Osteocyte (in vitro differentiated cells): ENCODE results near the gene MAOB. TPM values are rescaled to one million over a fixed set of nuclear protein-coding genes. Genes with fewer than 3 reads are reported as not detected.

Experiments
- DNase-seq: peaks from one replicate; pipeline ENCODE4 v3.0.0; 2021; ENCODE audit warnings: mixed read lengths; ENCODE audit not compliant: unreplicated experiment; ENCODE audit errors: extremely low spot score
- H3K27ac Mint-ChIP-seq: one replicate; pipeline ENCODE4 v1.8.0; 2021; ENCODE audit warnings: mild to moderate bottlenecking, mixed read lengths; ENCODE audit not compliant: unreplicated experiment
- H3K27me3 Mint-ChIP-seq: one replicate; pipeline ENCODE4 v1.8.0; 2021; ENCODE audit warnings: mixed read lengths; ENCODE audit not compliant: unreplicated experiment
- H3K36me3 Mint-ChIP-seq: one replicate; pipeline ENCODE4 v1.8.0; 2021; ENCODE audit warnings: mixed read lengths; ENCODE audit not compliant: unreplicated experiment
- H3K4me1 Mint-ChIP-seq: one replicate; pipeline ENCODE4 v1.8.0; 2021; ENCODE audit warnings: mixed read lengths; ENCODE audit not compliant: unreplicated experiment
- H3K4me3 Mint-ChIP-seq: one replicate; pipeline ENCODE4 v1.8.0; 2021; ENCODE audit warnings: mild to moderate bottlenecking, moderate library complexity, mixed read lengths; ENCODE audit not compliant: unreplicated experiment
- H3K9me3 Mint-ChIP-seq: one replicate; pipeline ENCODE4 v1.8.0; 2021; ENCODE audit warnings: mixed read lengths; ENCODE audit not compliant: unreplicated experiment
- CTCF ChIP-seq: fragments of 200-600 bp; sonication (generic); IDR thresholded peaks from 2 replicates; pipeline ENCODE4 v1.5.0; 2021; ENCODE audit warnings: antibody characterized with exemption, mild to moderate bottlenecking, moderate library complexity
- total RNA-seq: library from RNA; stranded (reverse); gene quantifications from 2 replicates; pipeline ENCODE4 v1.2.1, GENCODE V29; 2021

MAOB gene
- total RNA-seq, 1 donor from 2014 or later: not detected

GRCh38 chrX:43718956-43719355 is 163.3 kb downstream of the MAOB start:
- no peak for DNase-seq

GRCh38 chrX:43718546-43718945 is 163.7 kb downstream of the MAOB start:
- Mint-ChIP-seq H3K36me3 (no peaks in the 10 kb centered on the region), H3K9me3 (peaks cover 4% of the 10 kb centered on the region), H3K27me3 (no peaks in the 10 kb centered on the region), H3K4me1 (no peaks in the 10 kb centered on the region), H3K27ac (no peak overlapping the region), H3K4me3 (no peak overlapping the region)
- TF ChIP-seq CTCF: no peak
- no peak for DNase-seq

More at GRCh38 chrX:43718956-43719355, 163.3 kb downstream of the MAOB start:
- H3K9me3 Mint-ChIP-seq: peaks cover 6% of the 10 kb centered on the region
- TF ChIP-seq CTCF: no peak
- no peak overlapping the region for H3K27ac Mint-ChIP-seq
- no peaks in the 10 kb centered on the region for H3K36me3 Mint-ChIP-seq
- H3K27me3 Mint-ChIP-seq: no peaks in the 10 kb centered on the region
- no peak overlapping the region for H3K4me3 Mint-ChIP-seq
- no peaks in the 10 kb centered on the region for H3K4me1 Mint-ChIP-seq

GRCh38 chrX:43718081-43718480 is 164.2 kb downstream of the MAOB start:
- Mint-ChIP-seq H3K27me3 (no peaks in the 10 kb centered on the region), H3K9me3 (peaks cover under 1% of the 10 kb centered on the region), H3K4me1 (no peaks in the 10 kb centered on the region), H3K27ac (no peak overlapping the region), H3K36me3 (no peaks in the 10 kb centered on the region), H3K4me3 (no peak overlapping the region)
- no peak for DNase-seq
- no peak for TF ChIP-seq CTCF

GRCh38 chrX:43717161-43717560 is 165.1 kb downstream of the MAOB start:
- H3K4me3 Mint-ChIP-seq: no peak overlapping the region
- TF ChIP-seq CTCF: no peak
- no peaks in the 10 kb centered on the region for H3K27me3 Mint-ChIP-seq
- no peak for DNase-seq
- no peaks in the 10 kb centered on the region for H3K36me3 Mint-ChIP-seq
- no peaks in the 10 kb centered on the region for H3K4me1 Mint-ChIP-seq
- no peak overlapping the region for H3K27ac Mint-ChIP-seq
- H3K9me3 Mint-ChIP-seq: peaks cover 5% of the 10 kb centered on the region

- Mint-ChIP-seq H3K27me3 (no peaks in the 10 kb centered on the region), H3K4me1 (no peaks in the 10 kb centered on the region), H3K4me3 (no peak overlapping the region), H3K36me3 (no peaks in the 10 kb centered on the region), H3K27ac (no peak overlapping the region), H3K9me3 (peaks cover 5% of the 10 kb centered on the region)
- no peak for DNase-seq
- no peak for TF ChIP-seq CTCF
These were observed 165.6 kb downstream of the MAOB start for GRCh38 chrX:43716696-43717095.

Other genes starting within 250 kb of the MAOB start
- 0.26 and 0.32 TPM in 2 replicates for gene MAOA, start 226.2 kb downstream of the MAOB start, total RNA-seq
- not detected in 2 replicates for gene NDP, start 90.9 kb upstream of the MAOB start, total RNA-seq